Measurements from ENCODE around the gene CBARP. TPM values are rescaled to one million over a fixed set of nuclear protein-coding genes. Genes with fewer than 3 reads are reported as not detected.

The CBARP gene
- total RNA-seq, 1 donor from 2014 or later = 1.2 TPM

- DNase-seq = peak; percentile 74
- ATAC-seq = peak; percentile 0
- intact Hi-C loops (cut with micrococcal nuclease) = no loop called here
These were observed 38.3 kb upstream of the CBARP start for GRCh38 chr19:1275976-1276627.

GRCh38 chr19:1275260-1275975, 37.6 kb upstream of the CBARP start, which contains the start of gene FAM174C:
FAM174C (plus strand) TSS chr19:1275530; CDS start chr19:1275550, 20 bp downstream.
- ATAC-seq = peak; percentile 81
- peak; percentile 97 for DNase-seq
- intact Hi-C loops (cut with micrococcal nuclease) = no loop called here

GRCh38 chr19:1274852-1275259, 37.1 kb upstream of the CBARP start:
- intact Hi-C loops (cut with micrococcal nuclease) = no loop called here
- ATAC-seq = peak; percentile 1
- DNase-seq = no peak

GRCh38 chr19:1274081-1274851, 36.5 kb upstream of the CBARP start:
- intact Hi-C loops (cut with micrococcal nuclease) = no loop called here
- ATAC-seq (no peak), DNase-seq (peak; percentile 52)

- ATAC-seq (no peak), DNase-seq (peak; percentile 45)
- intact Hi-C loops (cut with micrococcal nuclease) = no loop called here
These were observed 35.6 kb upstream of the CBARP start for GRCh38 chr19:1273263-1274041.

GRCh38 chr19:1272423-1273262, 34.8 kb upstream of the CBARP start:
- intact Hi-C loops (cut with micrococcal nuclease) = no loop called here
- DNase-seq (no peak), ATAC-seq (no peak)

- ATAC-seq (no peak), DNase-seq (peak; percentile 66)
- intact Hi-C loops (cut with micrococcal nuclease) = no loop called here
These were observed 34.0 kb upstream of the CBARP start for GRCh38 chr19:1271528-1272422.

- intact Hi-C loops (cut with micrococcal nuclease) = no loop called here
- no peak for DNase-seq
- ATAC-seq = no peak
These were observed 33.2 kb upstream of the CBARP start for GRCh38 chr19:1270854-1271527.

- intact Hi-C loops (cut with micrococcal nuclease) = no loop called here
- no peak for ATAC-seq
- DNase-seq = no peak
These were observed 32.5 kb upstream of the CBARP start for GRCh38 chr19:1270213-1270853.

GRCh38 chr19:1269478-1270212, 31.8 kb upstream of the CBARP start:
- peak; percentile 35 for ATAC-seq
- peak; percentile 92 for DNase-seq
- intact Hi-C loops (cut with micrococcal nuclease) = no loop called here

- ATAC-seq (peak; percentile 74), DNase-seq (peak; percentile 100)
- intact Hi-C loops (cut with micrococcal nuclease) = no loop called here
These were observed 31.3 kb upstream of the CBARP start, which contains the start of gene CIRBP for GRCh38 chr19:1269065-1269477. CIRBP (plus strand) TSS chr19:1269332; CDS start chr19:1270934, 1,602 bp downstream.

- intact Hi-C loops (cut with micrococcal nuclease) = no loop called here
- ATAC-seq (no peak), DNase-seq (peak; percentile 53)
These were observed 30.6 kb upstream of the CBARP start for GRCh38 chr19:1268226-1269064.

GRCh38 chr19:1267477-1268225, 29.8 kb upstream of the CBARP start:
- no peak for ATAC-seq
- intact Hi-C loops (cut with micrococcal nuclease) = no loop called here
- peak; percentile 58 for DNase-seq

GRCh38 chr19:1266916-1267476, 29.2 kb upstream of the CBARP start:
- intact Hi-C loops (cut with micrococcal nuclease) = no loop called here
- DNase-seq (peak; percentile 90), ATAC-seq (peak; percentile 29)
